AG10803 (cell line): ENCODE data around the gene ITPR2.

Experiments used
- DNase-seq: peaks from one replicate; pipeline ENCODE4 v3.0.0; 2010; ENCODE audit warnings: low read depth
- H3K4me3 ChIP-seq: 2 replicates; pipeline ENCODE4 v1.5.1; 2011; ENCODE audit warnings: mild to moderate bottlenecking, low read length, control low read depth
- TF ChIP-seq, protein P1 (sequence below): conservative IDR thresholded peaks from 2 replicates; pipeline ENCODE4 v1.5.1; 2011; ENCODE audit warnings: mild to moderate bottlenecking, low read length, control low read depth, inconsistent platforms

ITPR2 gene

GRCh38 chr12:26818636-26819035 lies 14.4 kb downstream of the ITPR2 start:
- H3K4me3 ChIP-seq = no peak overlapping the region
- no peak for DNase-seq
- TF ChIP-seq, protein P1, sequence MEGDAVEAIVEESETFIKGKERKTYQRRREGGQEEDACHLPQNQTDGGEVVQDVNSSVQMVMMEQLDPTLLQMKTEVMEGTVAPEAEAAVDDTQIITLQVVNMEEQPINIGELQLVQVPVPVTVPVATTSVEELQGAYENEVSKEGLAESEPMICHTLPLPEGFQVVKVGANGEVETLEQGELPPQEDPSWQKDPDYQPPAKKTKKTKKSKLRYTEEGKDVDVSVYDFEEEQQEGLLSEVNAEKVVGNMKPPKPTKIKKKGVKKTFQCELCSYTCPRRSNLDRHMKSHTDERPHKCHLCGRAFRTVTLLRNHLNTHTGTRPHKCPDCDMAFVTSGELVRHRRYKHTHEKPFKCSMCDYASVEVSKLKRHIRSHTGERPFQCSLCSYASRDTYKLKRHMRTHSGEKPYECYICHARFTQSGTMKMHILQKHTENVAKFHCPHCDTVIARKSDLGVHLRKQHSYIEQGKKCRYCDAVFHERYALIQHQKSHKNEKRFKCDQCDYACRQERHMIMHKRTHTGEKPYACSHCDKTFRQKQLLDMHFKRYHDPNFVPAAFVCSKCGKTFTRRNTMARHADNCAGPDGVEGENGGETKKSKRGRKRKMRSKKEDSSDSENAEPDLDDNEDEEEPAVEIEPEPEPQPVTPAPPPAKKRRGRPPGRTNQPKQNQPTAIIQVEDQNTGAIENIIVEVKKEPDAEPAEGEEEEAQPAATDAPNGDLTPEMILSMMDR = no peak

- no peak for DNase-seq
- H3K4me3 ChIP-seq = no peak overlapping the region
- TF ChIP-seq, protein P1 = no peak
These were observed 14.8 kb downstream of the ITPR2 start for GRCh38 chr12:26818201-26818600.

GRCh38 chr12:26817183-26817591 lies 15.8 kb downstream of the ITPR2 start:
- no peak overlapping the region for H3K4me3 ChIP-seq
- TF ChIP-seq, protein P1 = no peak
- no peak for DNase-seq

- no peak for DNase-seq
- TF ChIP-seq, protein P1 = no peak
- no peak overlapping the region for H3K4me3 ChIP-seq
These were observed 19.2 kb downstream of the ITPR2 start for GRCh38 chr12:26813812-26814211.

DNA sequence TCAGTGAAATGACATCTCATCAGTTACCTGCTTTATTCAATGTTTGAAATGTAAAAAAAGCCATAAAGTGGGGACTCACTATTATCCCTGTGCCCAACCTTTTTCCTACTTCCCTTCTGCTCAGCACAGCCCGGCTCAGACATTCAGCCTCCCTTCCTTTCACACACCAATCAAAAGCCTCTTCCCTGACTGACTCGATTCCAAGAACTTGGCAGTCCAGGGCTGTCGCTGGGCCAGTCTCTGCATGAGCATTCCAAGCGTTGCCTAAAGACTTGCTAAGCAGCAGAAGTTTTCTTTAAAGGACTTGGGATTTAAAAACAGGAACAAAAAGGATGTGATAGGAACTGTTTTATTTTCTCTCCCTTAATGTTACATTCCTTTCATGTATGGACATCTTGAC lies 22.7 kb downstream of the ITPR2 start:
- peak; percentile 88 for DNase-seq
- peak overlapping the region; percentile 39 for H3K4me3 ChIP-seq
- TF ChIP-seq, protein P1 = no peak

GRCh38 chr12:26809611-26810285 lies 23.2 kb downstream of the ITPR2 start:
- TF ChIP-seq, protein P1 = no peak
- H3K4me3 ChIP-seq = no peak overlapping the region
- DNase-seq = no peak

- TF ChIP-seq, protein P1 = no peak
- H3K4me3 ChIP-seq = no peak overlapping the region
- no peak for DNase-seq
These were observed 24.1 kb downstream of the ITPR2 start for GRCh38 chr12:26808766-26809476.
